GM23338 (cell line): ENCODE measurements around the gene CCDC57.

Experiments used
- CREB1 ChIP-seq: fragments of 250-450 bp; sonication (Bioruptor Pico); IDR thresholded peaks from 2 replicates; pipeline ENCODE4 v1.5.0; 2020; ENCODE audit warnings: low read depth, mild to moderate bottlenecking, moderate library complexity
- EZH2 ChIP-seq: fragments of 200-600 bp; sonication (generic); IDR thresholded peaks from one replicate; pipeline ENCODE4 v1.8.0; 2017; ENCODE audit warnings: antibody characterized with exemption, mild to moderate bottlenecking, low read depth; ENCODE audit not compliant: unreplicated experiment
- EZH2phosphoT487 ChIP-seq: fragments of 200-600 bp; sonication (generic); IDR thresholded peaks from one replicate; pipeline ENCODE4 v1.8.1; 2018; ENCODE audit warnings: antibody characterized with exemption; ENCODE audit not compliant: unreplicated experiment
- JUNB ChIP-seq: IDR thresholded peaks from one replicate; pipeline ENCODE4 v1.6.1; 2016; ENCODE audit warnings: antibody characterized with exemption; ENCODE audit not compliant: unreplicated experiment
- NANOG ChIP-seq: IDR thresholded peaks from 2 replicates; pipeline ENCODE4 v1.6.1; 2016; ENCODE audit warnings: antibody characterized with exemption, borderline replicate concordance
- POLR2AphosphoS5 ChIP-seq: IDR thresholded peaks from 2 replicates; pipeline ENCODE4 v1.6.1; 2016; ENCODE audit warnings: antibody characterized with exemption, low read depth
- STAT1 ChIP-seq: IDR thresholded peaks from one replicate; pipeline ENCODE4 v1.6.1; 2016; ENCODE audit warnings: antibody characterized with exemption; ENCODE audit not compliant: unreplicated experiment
- ZNF114 ChIP-seq: fragments of 250-450 bp; sonication (Bioruptor Pico); IDR thresholded peaks from 2 replicates; pipeline ENCODE4 v1.5.0; 2020; ENCODE audit warnings: mild to moderate bottlenecking, moderate library complexity
- TF ChIP-seq, protein P1 (sequence below), 2 experiments: fragments of 200-600 bp in 1 of 2; sonication (generic) in 1 of 2; conservative IDR thresholded peaks; 2 replicates each; pipeline versions ENCODE4 v1.5.1 to v1.6.1; 2016 to 2017; ENCODE audit warnings: antibody characterized with exemption in 2 of 2, low read depth in 2 of 2, mild to moderate bottlenecking in 2 of 2, moderate library complexity in 1 of 2
- TF ChIP-seq, protein P2 (sequence below): IDR thresholded peaks from 2 replicates; pipeline ENCODE4 v1.6.1; 2016; ENCODE audit warnings: antibody characterized with exemption
- TF ChIP-seq, protein P3 (sequence below): fragments of 250-450 bp; sonication (Bioruptor Pico); IDR thresholded peaks from 2 replicates; pipeline ENCODE4 v1.5.0; 2020; ENCODE audit warnings: mild to moderate bottlenecking, moderate library complexity

DNA sequence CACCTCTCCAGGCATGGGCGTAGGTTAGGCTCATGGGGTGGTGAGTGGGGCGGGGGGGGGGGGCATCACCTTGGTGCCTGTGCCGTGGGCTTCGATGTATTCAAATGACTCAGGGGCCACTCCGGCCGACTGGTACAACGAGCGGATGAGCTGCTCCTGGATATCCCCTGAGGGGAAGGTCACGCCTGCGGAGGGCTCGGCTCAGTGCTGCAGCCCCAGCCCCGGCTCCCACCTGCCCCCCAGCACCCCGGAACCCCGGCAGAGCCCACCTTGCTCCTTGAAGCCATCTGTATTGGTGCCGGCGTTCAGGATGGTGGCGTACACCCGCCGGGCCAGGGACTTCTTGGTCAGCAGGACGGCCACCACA is 120.0 kb downstream of the CCDC57 start:
- TF ChIP-seq, protein P1, sequence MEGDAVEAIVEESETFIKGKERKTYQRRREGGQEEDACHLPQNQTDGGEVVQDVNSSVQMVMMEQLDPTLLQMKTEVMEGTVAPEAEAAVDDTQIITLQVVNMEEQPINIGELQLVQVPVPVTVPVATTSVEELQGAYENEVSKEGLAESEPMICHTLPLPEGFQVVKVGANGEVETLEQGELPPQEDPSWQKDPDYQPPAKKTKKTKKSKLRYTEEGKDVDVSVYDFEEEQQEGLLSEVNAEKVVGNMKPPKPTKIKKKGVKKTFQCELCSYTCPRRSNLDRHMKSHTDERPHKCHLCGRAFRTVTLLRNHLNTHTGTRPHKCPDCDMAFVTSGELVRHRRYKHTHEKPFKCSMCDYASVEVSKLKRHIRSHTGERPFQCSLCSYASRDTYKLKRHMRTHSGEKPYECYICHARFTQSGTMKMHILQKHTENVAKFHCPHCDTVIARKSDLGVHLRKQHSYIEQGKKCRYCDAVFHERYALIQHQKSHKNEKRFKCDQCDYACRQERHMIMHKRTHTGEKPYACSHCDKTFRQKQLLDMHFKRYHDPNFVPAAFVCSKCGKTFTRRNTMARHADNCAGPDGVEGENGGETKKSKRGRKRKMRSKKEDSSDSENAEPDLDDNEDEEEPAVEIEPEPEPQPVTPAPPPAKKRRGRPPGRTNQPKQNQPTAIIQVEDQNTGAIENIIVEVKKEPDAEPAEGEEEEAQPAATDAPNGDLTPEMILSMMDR (conservative IDR thresholded peaks at IDR 0.05; ENCODE audit: low read depth in 2 of 2) = no peak
- TF ChIP-seq, protein P2, sequence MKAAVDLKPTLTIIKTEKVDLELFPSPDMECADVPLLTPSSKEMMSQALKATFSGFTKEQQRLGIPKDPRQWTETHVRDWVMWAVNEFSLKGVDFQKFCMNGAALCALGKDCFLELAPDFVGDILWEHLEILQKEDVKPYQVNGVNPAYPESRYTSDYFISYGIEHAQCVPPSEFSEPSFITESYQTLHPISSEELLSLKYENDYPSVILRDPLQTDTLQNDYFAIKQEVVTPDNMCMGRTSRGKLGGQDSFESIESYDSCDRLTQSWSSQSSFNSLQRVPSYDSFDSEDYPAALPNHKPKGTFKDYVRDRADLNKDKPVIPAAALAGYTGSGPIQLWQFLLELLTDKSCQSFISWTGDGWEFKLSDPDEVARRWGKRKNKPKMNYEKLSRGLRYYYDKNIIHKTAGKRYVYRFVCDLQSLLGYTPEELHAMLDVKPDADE = no peak
- TF ChIP-seq CREB1 (CRISPR knock-in tag) = no peak
- TF ChIP-seq POLR2AphosphoS5 = no peak
- no peak for TF ChIP-seq EZH2
- TF ChIP-seq EZH2phosphoT487 = no peak
- no peak for TF ChIP-seq JUNB
- no peak for TF ChIP-seq NANOG
- no peak for TF ChIP-seq ZNF114 (CRISPR knock-in tag)
- no peak for TF ChIP-seq STAT1
- TF ChIP-seq, protein P3, sequence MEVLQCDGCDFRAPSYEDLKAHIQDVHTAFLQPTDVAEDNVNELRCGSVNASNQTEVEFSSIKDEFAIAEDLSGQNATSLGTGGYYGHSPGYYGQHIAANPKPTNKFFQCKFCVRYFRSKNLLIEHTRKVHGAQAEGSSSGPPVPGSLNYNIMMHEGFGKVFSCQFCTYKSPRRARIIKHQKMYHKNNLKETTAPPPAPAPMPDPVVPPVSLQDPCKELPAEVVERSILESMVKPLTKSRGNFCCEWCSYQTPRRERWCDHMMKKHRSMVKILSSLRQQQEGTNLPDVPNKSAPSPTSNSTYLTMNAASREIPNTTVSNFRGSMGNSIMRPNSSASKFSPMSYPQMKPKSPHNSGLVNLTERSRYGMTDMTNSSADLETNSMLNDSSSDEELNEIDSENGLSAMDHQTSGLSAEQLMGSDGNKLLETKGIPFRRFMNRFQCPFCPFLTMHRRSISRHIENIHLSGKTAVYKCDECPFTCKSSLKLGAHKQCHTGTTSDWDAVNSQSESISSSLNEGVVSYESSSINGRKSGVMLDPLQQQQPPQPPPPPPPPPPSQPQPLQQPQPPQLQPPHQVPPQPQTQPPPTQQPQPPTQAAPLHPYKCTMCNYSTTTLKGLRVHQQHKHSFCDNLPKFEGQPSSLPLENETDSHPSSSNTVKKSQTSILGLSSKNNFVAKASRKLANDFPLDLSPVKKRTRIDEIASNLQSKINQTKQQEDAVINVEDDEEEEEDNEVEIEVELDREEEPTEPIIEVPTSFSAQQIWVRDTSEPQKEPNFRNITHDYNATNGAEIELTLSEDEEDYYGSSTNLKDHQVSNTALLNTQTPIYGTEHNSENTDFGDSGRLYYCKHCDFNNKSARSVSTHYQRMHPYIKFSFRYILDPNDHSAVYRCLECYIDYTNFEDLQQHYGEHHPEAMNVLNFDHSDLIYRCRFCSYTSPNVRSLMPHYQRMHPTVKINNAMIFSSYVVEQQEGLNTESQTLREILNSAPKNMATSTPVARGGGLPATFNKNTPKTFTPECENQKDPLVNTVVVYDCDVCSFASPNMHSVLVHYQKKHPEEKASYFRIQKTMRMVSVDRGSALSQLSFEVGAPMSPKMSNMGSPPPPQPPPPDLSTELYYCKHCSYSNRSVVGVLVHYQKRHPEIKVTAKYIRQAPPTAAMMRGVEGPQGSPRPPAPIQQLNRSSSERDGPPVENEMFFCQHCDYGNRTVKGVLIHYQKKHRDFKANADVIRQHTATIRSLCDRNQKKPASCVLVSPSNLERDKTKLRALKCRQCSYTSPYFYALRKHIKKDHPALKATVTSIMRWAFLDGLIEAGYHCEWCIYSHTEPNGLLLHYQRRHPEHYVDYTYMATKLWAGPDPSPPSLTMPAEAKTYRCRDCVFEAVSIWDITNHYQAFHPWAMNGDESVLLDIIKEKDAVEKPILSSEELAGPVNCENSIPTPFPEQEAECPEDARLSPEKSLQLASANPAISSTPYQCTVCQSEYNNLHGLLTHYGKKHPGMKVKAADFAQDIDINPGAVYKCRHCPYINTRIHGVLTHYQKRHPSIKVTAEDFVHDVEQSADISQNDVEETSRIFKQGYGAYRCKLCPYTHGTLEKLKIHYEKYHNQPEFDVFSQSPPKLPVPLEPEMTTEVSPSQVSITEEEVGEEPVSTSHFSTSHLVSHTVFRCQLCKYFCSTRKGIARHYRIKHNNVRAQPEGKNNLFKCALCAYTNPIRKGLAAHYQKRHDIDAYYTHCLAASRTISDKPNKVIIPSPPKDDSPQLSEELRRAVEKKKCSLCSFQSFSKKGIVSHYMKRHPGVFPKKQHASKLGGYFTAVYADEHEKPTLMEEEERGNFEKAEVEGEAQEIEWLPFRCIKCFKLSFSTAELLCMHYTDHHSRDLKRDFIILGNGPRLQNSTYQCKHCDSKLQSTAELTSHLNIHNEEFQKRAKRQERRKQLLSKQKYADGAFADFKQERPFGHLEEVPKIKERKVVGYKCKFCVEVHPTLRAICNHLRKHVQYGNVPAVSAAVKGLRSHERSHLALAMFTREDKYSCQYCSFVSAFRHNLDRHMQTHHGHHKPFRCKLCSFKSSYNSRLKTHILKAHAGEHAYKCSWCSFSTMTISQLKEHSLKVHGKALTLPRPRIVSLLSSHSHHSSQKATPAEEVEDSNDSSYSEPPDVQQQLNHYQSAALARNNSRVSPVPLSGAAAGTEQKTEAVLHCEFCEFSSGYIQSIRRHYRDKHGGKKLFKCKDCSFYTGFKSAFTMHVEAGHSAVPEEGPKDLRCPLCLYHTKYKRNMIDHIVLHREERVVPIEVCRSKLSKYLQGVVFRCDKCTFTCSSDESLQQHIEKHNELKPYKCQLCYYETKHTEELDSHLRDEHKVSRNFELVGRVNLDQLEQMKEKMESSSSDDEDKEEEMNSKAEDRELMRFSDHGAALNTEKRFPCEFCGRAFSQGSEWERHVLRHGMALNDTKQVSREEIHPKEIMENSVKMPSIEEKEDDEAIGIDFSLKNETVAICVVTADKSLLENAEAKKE (CRISPR knock-in tag) = no peak
